GM21825 (cell line): ENCODE results near the gene SLFN5.
"Not testable (repeated sequence)": the region's sequence is repeated elsewhere in the genome, so short reads cannot be mapped to it uniquely, and the experiment has no call there.

ENCODE experiments used
- ATAC-seq: cut with Tn5 transposase; IDR thresholded peaks from one replicate; pipeline ENCODE4 v1.9.1; 2021; ENCODE audit warnings: mild to moderate bottlenecking, moderate library complexity; ENCODE audit not compliant: unreplicated experiment

The SLFN5 gene

DNA sequence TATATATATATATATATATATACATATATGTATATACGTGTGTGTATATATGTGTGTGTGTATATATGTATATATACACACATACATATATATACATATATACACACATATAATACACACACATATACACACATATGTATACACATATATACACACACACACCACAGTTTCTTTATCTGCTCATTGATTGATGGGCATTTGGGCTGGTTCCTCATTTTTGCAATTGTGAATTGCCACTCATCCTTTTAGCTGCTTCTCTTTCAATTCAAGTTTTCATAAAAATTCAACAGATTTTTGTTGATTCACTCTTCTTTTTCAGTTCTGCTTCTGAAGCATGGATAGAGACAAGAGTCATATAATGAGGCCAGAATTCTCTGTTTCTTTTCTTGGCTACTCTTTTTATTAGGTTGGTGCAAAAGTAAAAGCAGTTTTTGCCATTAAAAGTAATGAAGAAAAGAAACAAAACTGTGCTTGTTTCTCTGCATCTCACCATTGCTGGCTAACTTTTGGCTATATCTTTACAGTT lies 44.5 kb downstream of the SLFN5 start:
- ATAC-seq = no peak

DNA sequence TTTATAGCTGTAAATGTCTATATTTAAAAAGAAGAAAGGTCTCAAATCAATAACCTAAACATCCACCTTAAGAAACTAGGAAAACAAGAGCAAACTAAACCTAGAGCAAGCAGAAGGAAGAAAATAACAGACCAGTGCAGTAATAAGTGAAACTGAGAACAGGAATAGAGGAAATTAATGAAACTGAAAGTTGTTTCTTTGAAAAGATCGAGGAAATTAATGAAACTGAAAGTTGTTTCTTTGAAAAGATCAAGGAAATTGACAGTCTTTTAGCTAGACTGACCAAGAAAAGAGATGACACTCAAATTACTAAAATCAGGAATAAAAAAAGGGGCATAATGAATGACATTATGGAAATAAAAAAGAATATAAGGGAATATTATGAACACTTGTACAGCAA lies 46.4 kb downstream of the SLFN5 start:
- no peak for ATAC-seq

DNA sequence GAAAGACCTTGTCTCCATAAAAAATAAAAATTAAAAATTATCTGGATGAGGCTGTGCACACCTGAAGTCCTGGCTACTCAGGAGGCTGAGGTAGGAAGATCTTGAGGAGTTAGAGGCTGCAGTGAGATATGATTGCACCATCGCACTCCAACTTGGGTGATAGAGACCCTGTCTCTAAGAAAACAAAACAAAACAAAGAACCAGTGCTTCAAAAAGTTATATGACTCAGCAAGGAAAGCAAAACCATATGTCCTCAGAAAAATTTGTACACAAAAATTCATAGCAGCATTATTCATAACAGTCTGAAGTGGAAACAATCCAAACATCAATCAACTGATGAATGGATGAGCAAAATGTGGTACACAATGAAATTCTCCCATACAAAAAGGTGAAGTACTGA lies 48.9 kb downstream of the SLFN5 start:
- no peak for ATAC-seq

DNA sequence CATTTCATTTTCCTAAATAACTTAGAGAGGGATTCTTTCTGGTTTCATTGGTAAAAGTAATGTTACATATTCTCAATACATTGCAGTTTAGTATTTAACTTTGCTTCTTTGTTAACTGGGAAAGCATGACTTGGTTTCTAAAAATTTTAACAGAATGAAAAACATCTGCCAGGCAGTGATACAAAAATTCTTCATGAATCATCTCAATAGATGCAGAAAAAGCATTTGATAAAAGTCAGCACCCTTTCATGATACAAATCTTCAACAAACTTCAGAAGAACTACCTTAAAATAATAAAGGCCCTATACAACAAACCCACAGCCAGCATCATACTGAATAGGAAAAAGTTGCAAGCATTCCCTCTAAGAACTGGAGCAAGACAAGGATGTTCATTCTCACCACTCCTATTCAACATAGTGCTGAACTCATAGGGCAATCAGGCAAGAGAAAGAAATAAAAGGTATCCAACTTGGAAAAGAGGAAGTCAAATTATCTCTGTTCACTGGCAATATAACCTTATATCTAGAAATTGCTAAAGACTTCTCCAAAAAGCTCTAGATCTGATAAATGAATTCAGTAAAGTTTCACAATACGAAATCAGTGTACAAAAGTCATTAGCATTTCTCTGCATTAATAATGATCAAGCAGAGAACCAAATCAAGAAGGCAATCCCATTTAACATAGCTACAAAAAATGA lies 50.4 kb downstream of the SLFN5 start:
- no peak for ATAC-seq

DNA sequence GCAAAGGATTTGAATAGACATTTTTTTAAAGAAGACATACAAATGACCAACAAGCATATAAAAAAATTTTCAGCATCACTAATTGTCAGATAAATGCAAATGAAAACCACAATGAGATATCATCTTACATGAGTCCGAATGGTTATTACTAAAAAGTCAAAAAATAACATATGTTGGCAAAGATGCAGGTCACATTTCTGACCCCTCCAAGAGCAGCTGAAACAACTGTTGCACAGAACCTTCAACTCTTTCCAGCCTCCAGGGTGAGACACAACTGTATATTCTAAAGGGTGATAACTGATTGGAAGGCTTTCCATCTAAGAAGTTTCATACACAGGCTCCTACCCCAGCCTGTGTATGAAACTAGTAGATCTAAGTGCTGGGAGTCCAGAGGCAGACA lies 51.9 kb downstream of the SLFN5 start:
- no peak for ATAC-seq

DNA sequence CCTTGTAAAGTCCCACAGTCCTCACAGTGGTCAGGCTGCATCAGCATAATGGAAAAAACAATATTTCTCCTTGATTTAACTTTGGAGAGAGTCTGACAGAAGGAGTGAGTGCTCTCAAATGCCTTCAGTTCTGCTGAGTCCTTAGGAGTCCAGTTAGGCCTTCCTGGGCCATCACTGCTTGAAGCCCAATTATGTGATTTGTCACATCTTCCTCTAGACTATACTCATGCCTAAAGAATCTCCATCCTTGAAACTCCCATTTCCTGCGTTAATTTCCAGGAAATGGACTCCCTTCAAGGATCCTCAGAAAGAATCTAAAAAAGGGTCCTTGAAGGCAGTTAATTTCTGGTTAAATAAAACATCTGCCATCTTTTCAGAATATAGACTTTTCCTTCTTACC lies 52.8 kb downstream of the SLFN5 start:
- no peak for ATAC-seq

DNA sequence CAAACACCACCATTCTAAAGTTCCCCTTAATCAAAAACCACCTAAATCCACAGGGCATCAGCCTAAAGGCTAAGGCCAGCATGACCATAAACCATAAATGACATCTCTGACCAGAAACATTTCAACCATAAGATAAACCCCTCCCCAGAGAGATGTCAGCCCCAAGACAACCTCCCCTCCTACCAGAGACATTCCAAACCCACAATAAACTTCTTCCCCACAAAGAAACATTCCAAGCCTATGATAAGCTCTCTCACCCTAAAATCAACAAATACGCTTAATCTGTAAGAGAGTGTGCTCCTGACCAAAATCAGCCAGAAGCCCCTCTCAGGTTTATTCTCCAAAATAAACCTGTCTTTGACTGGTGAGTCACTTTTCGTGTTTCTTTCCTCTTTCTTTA lies 54.8 kb downstream of the SLFN5 start:
- no peak for ATAC-seq

DNA sequence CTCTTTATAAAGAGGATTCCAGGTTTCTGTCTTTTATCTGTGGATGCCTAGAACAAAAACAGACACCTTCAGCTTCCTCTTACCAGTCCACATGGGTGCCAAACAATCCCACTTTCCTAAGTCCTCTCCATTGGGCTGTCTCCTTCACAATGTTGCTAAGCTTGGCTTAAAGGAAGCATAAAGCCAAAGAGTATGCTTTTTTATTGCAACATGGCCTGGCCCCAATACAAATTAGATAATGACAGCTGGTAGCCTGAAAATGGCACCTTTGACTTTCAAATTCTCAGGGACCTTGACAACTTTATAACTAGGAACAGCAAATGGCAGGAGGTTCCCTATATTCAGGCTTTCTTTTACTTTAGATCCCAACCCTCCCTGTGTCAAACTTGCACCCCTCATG lies 55.8 kb downstream of the SLFN5 start:
- no peak for ATAC-seq

DNA sequence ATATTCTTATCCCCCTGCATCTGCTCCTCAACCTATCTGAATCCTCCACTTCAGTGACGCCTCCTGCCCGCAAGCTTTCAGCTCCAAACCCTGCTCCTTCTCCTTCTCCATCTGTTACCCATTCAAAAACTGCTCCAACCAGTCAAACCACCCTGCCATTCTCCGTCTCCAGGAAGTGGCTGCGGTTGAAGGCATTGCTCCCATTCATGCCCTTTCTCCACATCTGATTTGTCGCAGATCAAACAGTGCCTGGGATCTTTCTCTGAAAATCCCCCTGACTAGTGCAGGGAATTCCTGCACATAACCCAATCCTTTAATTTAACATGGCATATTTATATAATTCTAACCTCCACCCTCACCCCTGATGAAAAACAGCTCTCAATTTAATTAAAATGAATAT lies 56.3 kb downstream of the SLFN5 start:
- ATAC-seq = no peak

DNA sequence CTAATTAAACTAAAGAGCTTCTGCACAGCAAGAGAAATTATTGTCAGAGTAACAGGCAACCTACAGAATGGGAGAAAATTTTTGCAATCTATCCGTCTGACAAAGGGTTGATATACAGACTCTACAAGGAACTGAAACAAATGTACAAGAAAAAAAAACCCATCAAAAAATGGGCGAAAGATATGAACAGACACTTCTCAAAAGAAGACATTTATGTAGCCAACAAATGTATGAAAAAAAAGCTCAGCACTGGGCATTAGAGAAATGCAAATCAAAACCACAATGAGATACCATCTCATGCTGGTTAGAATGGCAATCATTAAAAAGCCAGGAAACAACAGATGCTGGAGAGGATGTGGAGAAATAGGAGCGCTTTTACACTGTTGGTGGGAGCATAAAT lies 66.5 kb downstream of the SLFN5 start:
- not testable (repeated sequence) for ATAC-seq

DNA sequence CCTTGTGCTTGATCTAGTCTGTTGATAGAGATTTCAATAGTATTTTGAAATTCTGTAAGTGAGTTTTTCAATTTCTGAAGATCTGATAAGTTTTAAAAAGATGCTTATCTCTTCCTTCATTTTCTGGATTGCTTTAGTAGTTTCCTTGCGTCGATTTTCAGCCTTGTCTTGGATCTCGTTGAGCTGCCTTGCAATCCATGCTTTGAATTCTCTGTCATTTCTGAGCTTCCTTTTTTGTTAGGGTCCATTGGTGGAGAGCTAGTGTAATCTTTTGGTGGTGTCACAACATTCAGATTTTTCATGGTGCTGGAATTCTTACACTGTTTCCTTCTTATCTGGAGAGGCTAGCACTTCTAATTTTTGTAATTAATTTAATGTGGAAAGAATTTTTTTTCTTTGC lies 69.5 kb downstream of the SLFN5 start:
- ATAC-seq = no peak

DNA sequence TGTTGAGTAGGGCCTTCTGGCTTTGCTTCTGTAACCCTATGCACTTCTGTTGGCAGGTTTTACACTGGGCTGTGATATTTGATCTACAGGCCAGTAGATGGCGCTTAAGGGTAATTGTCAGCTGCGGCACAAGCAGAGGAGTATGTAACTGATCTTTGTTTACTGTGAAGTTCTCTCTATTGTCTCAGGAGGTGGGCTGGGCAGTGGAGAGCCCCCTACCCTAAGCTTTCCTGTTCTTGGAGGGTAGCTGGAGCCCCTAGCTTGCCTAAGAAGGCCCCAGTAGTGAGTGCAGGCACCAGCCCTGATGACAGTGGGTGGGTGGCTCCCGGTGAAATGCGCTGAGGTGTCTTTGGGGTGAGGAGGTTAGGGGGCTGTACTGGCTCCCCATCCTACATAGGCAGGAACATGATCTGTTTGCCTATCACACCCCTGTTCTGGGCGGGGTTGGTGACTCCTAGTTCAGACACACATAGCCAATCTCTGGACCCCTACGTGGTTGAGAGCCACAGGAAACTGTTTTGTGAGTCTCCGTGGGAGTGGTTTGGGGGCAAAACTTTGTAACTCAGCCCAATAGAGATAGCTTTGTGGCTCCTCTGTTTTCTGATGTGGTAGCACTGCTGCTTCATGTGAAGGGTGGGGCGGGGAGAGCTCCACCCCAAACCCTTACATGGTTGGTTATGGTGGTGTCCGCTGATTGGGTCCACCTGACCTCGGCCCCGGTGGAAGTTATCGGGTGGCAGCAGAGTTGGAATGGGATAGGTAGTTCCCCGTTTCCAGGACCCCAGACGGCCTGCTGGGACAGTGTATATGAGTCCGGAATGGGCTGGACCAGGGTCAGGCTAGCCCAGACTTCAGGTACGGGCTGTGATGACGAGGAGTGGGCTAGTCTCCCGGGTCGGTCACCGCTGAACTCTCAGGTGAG lies 70.2 kb downstream of the SLFN5 start:
- ATAC-seq = no peak

DNA sequence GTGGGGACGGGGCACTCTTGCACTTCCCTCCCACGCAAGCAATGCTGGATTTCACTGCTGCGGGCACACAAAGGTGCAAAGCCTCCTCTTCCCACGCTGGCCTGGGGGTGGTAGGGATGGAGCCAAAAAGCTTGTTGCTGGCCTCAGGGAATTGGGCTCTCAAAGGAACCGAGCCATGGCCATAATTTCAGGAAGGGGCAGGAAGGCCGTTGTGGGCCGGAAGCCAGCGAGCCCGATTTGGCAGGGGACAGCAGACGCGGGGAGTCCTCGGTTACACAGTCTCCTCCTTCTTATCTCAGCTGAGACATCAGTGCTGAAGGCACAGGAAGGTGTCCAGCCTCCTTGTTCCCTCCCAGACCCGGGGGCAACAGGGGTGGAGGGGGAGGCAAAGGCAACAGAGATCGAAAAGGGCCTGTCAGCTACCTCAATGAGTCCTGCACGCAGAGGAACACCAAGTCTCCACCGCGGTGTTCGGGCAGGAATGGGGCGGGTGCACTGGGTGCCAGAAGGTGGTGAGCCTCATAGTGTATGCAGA lies 71.1 kb downstream of the SLFN5 start:
- no peak for ATAC-seq

DNA sequence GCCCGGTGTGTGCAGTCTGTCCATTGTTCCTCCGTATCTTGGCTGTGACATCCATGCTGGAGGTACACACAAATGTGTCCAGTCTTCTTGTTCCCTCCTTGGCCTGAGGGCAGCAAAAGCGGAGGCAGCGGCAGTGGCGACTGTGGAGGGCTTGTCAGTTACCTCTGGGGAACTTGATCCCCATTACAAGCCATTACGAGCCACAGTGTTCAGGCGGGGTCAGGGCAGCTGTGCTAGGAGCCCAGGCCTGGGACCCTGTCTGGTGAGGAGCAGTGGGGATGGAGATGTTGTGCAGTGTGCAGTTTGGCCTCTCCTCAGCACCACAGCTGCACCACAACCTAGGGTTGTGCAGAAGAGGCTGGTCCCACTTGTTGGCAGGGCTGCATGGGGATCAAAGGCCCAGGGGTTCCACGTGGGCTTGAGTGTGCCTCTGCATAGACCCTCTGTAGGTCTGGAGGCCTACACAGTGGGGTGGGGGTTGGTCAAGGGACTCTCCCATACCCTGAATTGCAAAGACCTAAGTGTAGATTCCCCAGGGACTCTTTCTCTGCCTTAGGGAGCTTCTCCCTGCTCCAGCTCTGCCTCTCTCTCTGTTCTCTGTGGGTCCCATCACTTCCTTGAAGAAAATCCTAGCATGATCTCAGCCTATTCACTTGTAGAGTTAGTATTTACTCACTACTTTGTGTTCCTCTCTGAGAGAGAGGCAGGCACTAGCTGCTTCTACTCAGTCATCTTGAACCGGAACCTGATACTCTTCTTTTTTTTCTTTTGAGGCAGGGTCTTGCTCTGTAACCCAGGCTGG lies 71.7 kb downstream of the SLFN5 start:
- no peak for ATAC-seq

DNA sequence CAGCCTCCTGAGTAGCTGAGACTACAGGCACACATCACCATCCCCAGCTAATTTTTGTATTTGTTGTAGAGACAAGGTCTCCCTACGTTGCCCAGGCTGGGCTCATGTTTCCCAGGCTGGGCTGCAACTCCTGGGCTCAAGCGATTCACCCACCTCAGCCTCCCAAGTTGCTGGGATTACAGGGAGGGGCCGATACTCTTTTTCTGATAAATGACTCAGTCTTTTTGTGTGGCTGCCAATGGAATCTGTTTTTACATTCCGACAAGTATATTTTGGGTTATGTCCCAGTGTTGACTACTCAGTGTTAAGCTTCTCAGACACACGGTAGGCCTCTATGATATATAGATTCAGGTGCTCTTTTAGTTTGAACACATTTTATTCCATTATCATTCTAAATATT lies 72.4 kb downstream of the SLFN5 start:
- no peak for ATAC-seq

DNA sequence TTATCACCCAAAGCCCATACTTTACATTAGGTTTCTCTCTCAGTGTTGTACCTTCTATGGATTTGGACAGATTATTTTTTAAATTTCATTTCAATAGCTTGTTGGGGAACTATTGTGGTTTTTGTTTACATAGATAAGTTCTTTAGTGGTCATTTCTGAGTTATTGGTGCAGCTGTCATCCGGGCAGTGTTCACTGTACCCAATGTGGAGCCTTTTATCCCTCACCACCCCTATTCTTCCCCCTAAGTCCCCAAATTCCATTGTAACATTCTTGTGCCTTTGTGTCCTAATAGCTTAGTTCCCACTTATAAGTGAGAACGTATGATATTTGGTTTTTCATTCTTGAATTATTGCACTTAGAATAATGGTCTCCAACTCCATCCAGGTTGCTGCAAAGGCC lies 73.1 kb downstream of the SLFN5 start:
- ATAC-seq = no peak

DNA sequence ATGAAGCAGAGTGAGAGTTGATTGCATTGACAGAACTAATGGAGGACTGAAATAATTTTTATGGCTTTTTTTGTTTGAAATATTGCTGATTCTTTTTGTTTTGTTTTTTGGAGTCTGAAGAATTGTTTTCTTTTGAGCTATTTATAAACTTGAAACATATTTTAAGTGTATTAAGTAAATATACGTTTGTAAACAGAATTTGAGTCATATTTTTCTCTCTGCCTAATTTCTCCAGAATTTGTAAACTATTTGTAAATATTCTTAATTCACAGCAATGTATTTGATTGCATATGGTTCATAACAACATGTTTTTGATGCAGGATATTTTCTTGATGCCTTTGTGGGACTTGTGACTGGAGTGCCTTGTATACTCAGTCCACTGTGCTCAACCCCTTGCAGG lies 79.9 kb downstream of the SLFN5 start:
- no peak for ATAC-seq
